Measurements from ENCODE around the gene ABHD14A. TPM values are rescaled to one million over a fixed set of nuclear protein-coding genes. Genes with fewer than 3 reads are reported as not detected.

ABHD14A gene
- total and polyA plus RNA-seq, 12 donors: 19.3 to 80.1 (median 25.4) TPM

DNA sequence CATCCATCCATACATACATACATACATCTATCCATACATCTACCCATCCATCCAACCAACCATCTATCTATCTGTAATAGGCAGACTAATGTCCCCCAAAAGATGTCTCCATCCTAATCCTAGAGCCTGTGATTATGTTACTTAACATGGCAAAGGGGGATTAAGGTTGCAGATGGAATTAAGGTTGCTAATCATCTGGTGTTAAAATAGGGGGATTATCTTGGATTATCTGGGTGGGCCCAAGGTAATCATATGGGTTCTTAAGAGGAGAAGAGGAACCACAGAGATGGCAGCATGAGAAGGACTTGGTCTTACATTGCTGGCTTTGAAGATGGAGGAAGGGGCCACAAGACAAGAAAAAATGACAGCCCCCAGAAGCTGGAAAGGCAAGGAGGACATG is 35.6 kb downstream of the ABHD14A start:
- DNase-seq (no peak), ATAC-seq (no peak)
- intact Hi-C loops (cut with DNase I): loop anchor here in 3 of 10 donors (5.0 kb wide), 3 partner anchors 37 to 537 kb away; no protein-coding TSS in a partner anchor
- no peaks in the 10 kb centered on the region for H3K9me3 ChIP-seq
- peaks cover 16 to 51% (median 33%) of the 10 kb centered on the region in 9 donors for H3K4me1 ChIP-seq
- H3K36me3 ChIP-seq: no peaks in the 10 kb centered on the region
- TF ChIP-seq, protein P1, sequence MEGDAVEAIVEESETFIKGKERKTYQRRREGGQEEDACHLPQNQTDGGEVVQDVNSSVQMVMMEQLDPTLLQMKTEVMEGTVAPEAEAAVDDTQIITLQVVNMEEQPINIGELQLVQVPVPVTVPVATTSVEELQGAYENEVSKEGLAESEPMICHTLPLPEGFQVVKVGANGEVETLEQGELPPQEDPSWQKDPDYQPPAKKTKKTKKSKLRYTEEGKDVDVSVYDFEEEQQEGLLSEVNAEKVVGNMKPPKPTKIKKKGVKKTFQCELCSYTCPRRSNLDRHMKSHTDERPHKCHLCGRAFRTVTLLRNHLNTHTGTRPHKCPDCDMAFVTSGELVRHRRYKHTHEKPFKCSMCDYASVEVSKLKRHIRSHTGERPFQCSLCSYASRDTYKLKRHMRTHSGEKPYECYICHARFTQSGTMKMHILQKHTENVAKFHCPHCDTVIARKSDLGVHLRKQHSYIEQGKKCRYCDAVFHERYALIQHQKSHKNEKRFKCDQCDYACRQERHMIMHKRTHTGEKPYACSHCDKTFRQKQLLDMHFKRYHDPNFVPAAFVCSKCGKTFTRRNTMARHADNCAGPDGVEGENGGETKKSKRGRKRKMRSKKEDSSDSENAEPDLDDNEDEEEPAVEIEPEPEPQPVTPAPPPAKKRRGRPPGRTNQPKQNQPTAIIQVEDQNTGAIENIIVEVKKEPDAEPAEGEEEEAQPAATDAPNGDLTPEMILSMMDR (IDR thresholded peaks at IDR 0.05): no peak
- no peak overlapping the region for H3K4me3 ChIP-seq
- no peak overlapping the region for H3K27ac ChIP-seq
- H3K27me3 ChIP-seq: no peaks in the 10 kb centered on the region

DNA sequence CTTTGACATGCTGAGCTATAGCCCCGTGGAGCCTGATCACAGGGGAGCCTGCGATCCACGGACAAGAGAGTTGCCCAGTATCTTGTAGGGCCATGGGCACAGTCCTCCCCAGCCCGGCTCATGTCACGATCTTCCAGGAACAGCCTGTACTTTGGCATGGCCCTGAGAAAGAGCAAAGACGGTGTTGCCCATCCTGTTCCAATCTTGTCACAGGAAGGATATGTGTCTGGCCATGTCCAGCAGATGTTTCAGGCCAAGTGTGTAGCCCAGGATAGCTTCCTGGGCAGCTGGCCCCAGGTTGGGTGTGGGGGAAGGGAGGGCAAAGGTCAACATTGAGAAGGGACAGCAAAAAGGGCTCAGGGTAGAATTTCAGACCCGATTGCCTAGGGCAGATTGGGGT is 37.8 kb downstream of the ABHD14A start:
- H3K36me3 ChIP-seq: no peaks in the 10 kb centered on the region
- intact Hi-C loops (cut with DNase I): loop anchor here in 3 of 10 donors (5.0 kb wide), 3 partner anchors 35 to 535 kb away; no protein-coding TSS in a partner anchor
- no peaks in the 10 kb centered on the region for H3K9me3 ChIP-seq
- no peak overlapping the region for H3K4me3 ChIP-seq
- peak overlapping the region in 2 of 10 donors; percentile 23 to 36 for H3K27ac ChIP-seq
- peaks cover 7 to 50% (median 26%) of the 10 kb centered on the region in 9 donors for H3K4me1 ChIP-seq
- ATAC-seq (peak in 4 of 8 donors; percentile 13 to 45 (median 22)), DNase-seq (no peak)
- H3K27me3 ChIP-seq: no peaks in the 10 kb centered on the region
- TF ChIP-seq, protein P1 (IDR thresholded peaks at IDR 0.05): no peak
- 49 to 62% methylated on average over 7 of the region's 7 CpGs for WGBS, 2 donors

DNA sequence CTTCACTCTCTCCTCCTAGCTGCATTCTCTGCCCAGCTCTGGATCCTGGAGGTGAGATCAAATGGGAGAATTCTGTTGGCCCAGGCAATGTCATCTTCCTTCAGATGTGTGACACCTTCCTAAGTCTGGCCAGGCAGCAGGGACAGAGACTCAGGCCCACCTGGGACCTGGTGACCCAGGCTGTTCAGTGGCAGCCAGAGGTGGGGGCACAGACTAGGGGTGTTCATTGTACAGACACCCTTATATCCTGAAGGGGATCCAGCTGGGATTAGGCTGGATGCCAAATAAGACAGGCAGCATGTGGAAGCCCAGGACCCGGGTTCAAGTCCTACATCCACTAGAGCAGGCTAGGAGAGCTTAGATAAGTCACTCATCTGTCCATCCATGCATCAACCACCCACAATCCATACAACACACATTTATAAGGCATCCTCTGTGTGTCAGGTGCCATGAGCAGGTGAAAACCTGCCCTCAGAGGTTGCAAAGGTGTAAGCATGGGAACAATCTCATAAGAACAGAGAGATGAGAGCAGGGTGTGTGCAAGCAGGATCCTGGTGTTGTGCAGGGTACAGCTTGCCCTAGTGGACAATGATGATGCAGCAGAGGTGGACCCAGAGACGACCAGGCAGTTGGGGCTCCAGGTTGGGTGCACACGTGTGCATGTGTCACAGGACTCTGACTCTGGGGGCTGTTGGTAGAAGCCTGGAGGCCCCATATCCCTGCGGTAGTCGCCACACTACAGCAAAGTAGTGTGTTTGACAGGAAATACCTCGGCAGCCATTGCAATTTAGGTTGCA is 39.1 kb downstream of the ABHD14A start:
- Histone ChIP-seq H3K27me3 (no peaks in the 10 kb centered on the region), H3K36me3 (no peaks in the 10 kb centered on the region), H3K27ac (no peak overlapping the region), H3K4me1 (peaks cover 13 to 57% (median 36%) of the 10 kb centered on the region in 9 donors), H3K4me3 (no peak overlapping the region), H3K9me3 (no peaks in the 10 kb centered on the region)
- DNase-seq (no peak), ATAC-seq (no peak)
- intact Hi-C loops (cut with DNase I): loop anchor here in 3 of 10 donors (5.0 kb wide), 3 partner anchors 33 to 533 kb away; no protein-coding TSS in a partner anchor
- TF ChIP-seq, protein P1 (IDR thresholded peaks at IDR 0.05): no peak
- whole genome bisulfite sequencing, 2 donors: 90 to 91% methylated on average over 6 of the region's 6 CpGs

DNA sequence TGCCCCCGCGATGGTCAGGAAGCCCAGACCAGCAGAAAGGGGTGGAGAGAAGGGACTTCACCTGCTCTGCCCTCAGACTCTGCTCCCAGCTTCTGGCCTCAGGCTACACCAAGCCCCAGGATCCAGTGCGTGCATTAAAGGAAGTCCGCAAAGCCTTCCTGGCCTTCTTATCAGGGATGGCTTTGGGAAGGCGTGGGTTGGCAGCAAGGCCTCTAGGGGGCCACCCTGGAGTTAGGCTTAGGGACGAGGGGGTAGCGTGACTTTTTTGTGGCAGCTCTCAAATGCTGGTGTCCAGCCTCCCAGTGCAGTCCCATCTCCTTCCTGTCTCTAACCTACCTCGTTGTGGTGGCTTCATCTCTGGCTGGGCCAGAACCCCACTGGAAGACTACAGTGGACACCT is 39.7 kb downstream of the ABHD14A start:
- TF ChIP-seq, protein P1 (IDR thresholded peaks at IDR 0.05): peak in 2 of 9 donors; percentile 13 to 31
- no peaks in the 10 kb centered on the region for H3K9me3 ChIP-seq
- H3K4me3 ChIP-seq: no peak overlapping the region
- DNase-seq (no peak), ATAC-seq (no peak)
- H3K4me1 ChIP-seq: peaks cover 18 to 63% (median 42%) of the 10 kb centered on the region in 9 donors
- H3K27me3 ChIP-seq: no peaks in the 10 kb centered on the region
- WGBS, 2 donors: 74 to 79% methylated on average over 8 of the region's 8 CpGs
- H3K36me3 ChIP-seq: no peaks in the 10 kb centered on the region
- intact Hi-C loops (cut with DNase I): loop anchor here in 3 of 10 donors (5.0 kb wide), 3 partner anchors 33 to 533 kb away; no protein-coding TSS in a partner anchor
- no peak overlapping the region for H3K27ac ChIP-seq

Measured in heart right ventricle (tissue), 16 donors.